AG04450 (cell line): ENCODE measurements around the gene FBXO24. TPM values are rescaled to one million over a fixed set of nuclear protein-coding genes. Genes with fewer than 3 reads are reported as not detected.
A peak's percentile ranks its signal among the peaks of the same experiment; 100 is the strongest.

Experiments used
- CTCF ChIA-PET: fragments of 300-600, 350-600 bp; formaldehyde crosslinking; extraction: SDS; loops from one replicate; lab custom pipeline; 2022; ENCODE audit warnings: antibody characterized with exemption, inconsistent platforms; lab: Charles Lee
- POLR2A ChIA-PET: fragments of 350-600 bp; formaldehyde crosslinking; extraction: SDS; loops from one replicate; lab custom pipeline; 2021; ENCODE audit warnings: antibody characterized with exemption, inconsistent platforms; lab: Yijun Ruan, JAX
- DNase-seq: peaks from one replicate; pipeline ENCODE4 v3.0.0-alpha.2; 2011; ENCODE audit warnings: low read depth, low spot score
- H3K27ac ChIP-seq: one replicate; pipeline ENCODE4 v1.5.1; 2012; ENCODE audit warnings: low read depth, low read length, control low read depth
- H3K27me3 ChIP-seq: one replicate; pipeline ENCODE4 v1.6.0; 2012; ENCODE audit warnings: low read length; ENCODE audit not compliant: control insufficient read depth, insufficient read depth
- H3K4me3 ChIP-seq: 2 replicates; pipeline ENCODE4 v1.5.1; 2011; ENCODE audit warnings: mild to moderate bottlenecking, low read depth, low read length, control low read depth
- H3K9me3 ChIP-seq: 2 replicates; pipeline ENCODE4 v1.5.1; 2012; ENCODE audit warnings: low read length; ENCODE audit not compliant: control insufficient read depth, insufficient read depth
- polyA plus RNA-seq: library from polyadenylated mRNA; depleted of rRNA; stranded (reverse); fragments of >200 nt; gene quantifications from 2 replicates; pipeline ENCODE4 v1.2.3, GENCODE V29; 2011
- TF ChIP-seq, protein P1 (sequence below): IDR thresholded peaks from 2 replicates; pipeline ENCODE4 v1.5.1; 2011; ENCODE audit warnings: low read depth, low read length, control low read depth, inconsistent platforms

Gene FBXO24
- polyA plus RNA-seq, 1 experiment = 0.29 TPM

DNA sequence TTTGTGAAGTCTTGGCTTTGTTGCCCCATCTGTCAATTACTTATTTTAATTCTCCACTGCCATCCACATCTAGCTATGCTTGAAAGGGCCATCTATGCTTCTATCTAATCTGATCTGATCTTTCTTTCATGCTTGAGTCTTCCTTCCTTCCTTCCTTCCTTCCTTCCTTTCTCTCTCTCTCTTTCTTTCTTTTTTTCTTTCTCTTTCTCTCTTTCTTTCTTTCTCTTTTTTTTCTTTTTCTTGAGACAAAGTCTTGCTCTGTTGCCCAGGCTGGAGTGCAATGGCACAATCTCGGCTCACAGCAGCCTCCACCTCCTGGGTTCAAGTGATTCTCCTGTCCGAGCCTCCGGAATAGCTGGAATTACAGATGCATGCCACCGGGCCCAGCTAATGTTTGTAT lies 43.9 kb downstream of the FBXO24 start:
- POLR2A ChIA-PET = no interaction called here
- Histone ChIP-seq H3K27ac (no peak overlapping the region), H3K4me3 (no peak overlapping the region), H3K9me3 (no peaks in the 10 kb centered on the region), H3K27me3 (peaks cover 16% of the 10 kb centered on the region)
- no peak for DNase-seq
- TF ChIP-seq, protein P1, sequence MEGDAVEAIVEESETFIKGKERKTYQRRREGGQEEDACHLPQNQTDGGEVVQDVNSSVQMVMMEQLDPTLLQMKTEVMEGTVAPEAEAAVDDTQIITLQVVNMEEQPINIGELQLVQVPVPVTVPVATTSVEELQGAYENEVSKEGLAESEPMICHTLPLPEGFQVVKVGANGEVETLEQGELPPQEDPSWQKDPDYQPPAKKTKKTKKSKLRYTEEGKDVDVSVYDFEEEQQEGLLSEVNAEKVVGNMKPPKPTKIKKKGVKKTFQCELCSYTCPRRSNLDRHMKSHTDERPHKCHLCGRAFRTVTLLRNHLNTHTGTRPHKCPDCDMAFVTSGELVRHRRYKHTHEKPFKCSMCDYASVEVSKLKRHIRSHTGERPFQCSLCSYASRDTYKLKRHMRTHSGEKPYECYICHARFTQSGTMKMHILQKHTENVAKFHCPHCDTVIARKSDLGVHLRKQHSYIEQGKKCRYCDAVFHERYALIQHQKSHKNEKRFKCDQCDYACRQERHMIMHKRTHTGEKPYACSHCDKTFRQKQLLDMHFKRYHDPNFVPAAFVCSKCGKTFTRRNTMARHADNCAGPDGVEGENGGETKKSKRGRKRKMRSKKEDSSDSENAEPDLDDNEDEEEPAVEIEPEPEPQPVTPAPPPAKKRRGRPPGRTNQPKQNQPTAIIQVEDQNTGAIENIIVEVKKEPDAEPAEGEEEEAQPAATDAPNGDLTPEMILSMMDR = no peak
- CTCF ChIA-PET = interaction anchor here (0.6 kb wide), 1 partner anchor 186 kb away, joined by 3 read pairs; no protein-coding TSS in a partner anchor

DNA sequence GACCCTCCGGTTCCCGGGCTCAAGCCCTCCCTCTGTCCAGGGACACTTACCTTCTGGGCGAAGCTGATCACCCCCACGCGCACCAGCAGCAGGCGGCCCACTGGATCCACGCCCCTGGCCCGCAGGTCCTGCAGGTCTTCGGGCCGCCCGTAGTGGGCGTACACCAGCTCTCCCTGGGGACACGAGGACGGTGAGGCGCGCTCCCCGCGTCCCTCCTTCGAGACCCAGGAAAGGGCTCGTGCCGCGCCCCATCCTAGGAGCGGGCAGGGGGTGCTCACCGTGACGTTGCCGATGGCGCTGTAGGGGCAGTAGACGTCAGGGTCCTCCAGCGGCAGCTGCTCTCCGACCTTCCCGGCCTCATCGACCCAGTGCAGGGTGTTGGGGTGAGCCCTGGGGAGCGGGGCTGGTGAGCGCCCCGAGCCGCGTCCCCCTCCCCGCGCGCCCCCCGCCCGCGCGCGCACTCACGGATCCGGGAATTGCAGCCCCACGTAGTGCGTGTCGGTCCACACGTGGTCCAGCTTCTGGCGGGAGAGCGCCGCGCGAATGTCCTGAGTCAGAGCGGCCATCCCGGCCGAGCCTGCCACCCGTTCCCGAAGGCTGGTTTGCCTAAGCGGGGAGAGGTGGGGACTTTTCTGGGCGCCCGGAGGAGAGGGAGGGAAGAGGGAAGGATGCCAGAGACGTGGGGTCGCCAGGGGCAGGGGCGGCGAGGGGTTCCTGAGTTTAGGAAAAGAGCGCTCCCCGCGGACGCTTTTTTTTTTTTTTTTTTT lies 47.0 kb downstream of the FBXO24 start:
- TF ChIP-seq, protein P1 = peak; percentile 44; the same call in 1 of the 2 replicates
- Histone ChIP-seq H3K9me3 (no peaks in the 10 kb centered on the region), H3K27me3 (peaks cover 17% of the 10 kb centered on the region), H3K4me3 (peak overlapping the region; percentile 49), H3K27ac (no peak overlapping the region)
- CTCF ChIA-PET = interaction anchor here (0.6 to 1.5 kb wide), 4 partner anchors 14 to 44 kb away, joined by 3 to 4 read pairs (median 3); partner anchors contain the start of genes MOSPD3 and PCOLCE
- POLR2A ChIA-PET = interaction anchor here (0.6 to 1.2 kb wide), 4 partner anchors 9 to 47 kb away, joined by 3 to 8 read pairs (median 6); partner anchors contain the start of genes FBXO24, LRCH4, MOSPD3 and PCOLCE
- no peak for DNase-seq

GRCh38 chr7:100639995-100640516 lies 53.9 kb downstream of the FBXO24 start:
- Histone ChIP-seq H3K4me3 (no peak overlapping the region), H3K27me3 (peaks cover 11% of the 10 kb centered on the region), H3K27ac (no peak overlapping the region), H3K9me3 (no peaks in the 10 kb centered on the region)
- TF ChIP-seq, protein P1 = no peak
- POLR2A ChIA-PET = no interaction called here
- CTCF ChIA-PET = interaction anchor here (0.5 kb wide), 1 partner anchor 81 kb away, joined by 4 read pairs; no protein-coding TSS in a partner anchor
- DNase-seq = no peak

DNA sequence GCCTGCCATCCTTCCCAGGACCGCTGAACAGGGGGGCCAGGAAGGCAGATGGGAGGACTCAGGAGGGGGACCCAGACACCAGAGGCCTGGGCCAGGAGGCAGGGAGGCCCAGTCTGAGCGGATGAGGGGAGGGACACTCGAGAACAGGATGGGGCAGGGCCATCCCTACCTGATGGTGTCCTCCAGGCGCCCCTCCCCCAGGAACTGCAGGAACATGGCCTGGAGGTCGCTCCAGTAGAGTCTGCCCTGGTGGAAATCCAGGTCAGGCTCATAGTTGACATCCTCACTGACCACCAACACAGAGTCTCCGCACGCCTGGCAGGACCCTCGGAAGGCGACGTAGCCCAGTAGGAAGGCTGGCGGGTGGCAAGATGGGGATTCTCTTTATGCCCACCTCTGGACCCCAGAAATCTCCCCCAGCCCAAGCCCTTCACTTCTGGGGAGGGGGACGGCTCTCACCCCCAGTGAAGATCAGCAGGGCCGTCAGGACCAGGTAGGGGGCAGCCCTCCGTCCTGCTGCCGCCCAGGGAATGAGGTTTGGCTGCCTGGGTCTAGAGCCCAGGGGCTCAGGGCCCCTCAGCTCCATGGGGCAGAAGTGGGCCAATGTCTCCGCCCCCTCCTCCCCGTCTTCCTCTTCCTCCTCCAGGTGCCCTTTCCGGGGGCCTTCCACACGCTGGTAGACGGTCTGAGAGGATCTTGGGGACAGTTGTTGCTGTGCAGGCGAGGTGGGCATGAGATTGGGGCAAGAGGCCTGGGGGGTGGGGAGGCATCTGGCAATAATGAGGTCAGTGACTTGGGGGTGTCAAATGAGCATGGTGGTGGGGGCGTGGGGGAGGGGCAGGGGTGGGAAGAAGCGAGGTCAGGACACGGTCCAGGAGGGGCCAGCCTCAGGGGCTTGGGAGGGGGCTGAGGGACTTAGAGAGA lies 54.7 kb downstream of the FBXO24 start:
- ChIA-PET POLR2A (no interaction called here), CTCF (no interaction called here)
- Histone ChIP-seq H3K9me3 (no peaks in the 10 kb centered on the region), H3K4me3 (no peak overlapping the region), H3K27me3 (peaks cover 11% of the 10 kb centered on the region), H3K27ac (no peak overlapping the region)
- no peak for DNase-seq
- TF ChIP-seq, protein P1 = no peak
